GM18505 (cell line): ENCODE measurements around the gene SOX10.
"Not testable (repeated sequence)": the region's sequence is repeated elsewhere in the genome, so short reads cannot be mapped to it uniquely, and the experiment has no call there.

Experiments used
- ATAC-seq: cut with Tn5 transposase; IDR thresholded peaks from one replicate; pipeline ENCODE4 v1.9.1; 2021; ENCODE audit not compliant: unreplicated experiment
- POLR2A ChIP-seq: IDR thresholded peaks from 4 replicates; pipeline ENCODE4 v1.6.1; 2011; ENCODE audit warnings: borderline replicate concordance; ENCODE audit not compliant: insufficient read depth, insufficient read length; ENCODE audit errors: extremely low read depth

The SOX10 gene

GRCh38 chr22:37973271-37974170 lies 10.8 kb downstream of the SOX10 start:
- no peak for ATAC-seq
- no peak for TF ChIP-seq POLR2A

- TF ChIP-seq POLR2A: no peak
Observed at GRCh38 chr22:37972527-37972926, 11.8 kb downstream of the SOX10 start.

GRCh38 chr22:37971475-37972434 lies 12.6 kb downstream of the SOX10 start:
- ATAC-seq: no peak

More at GRCh38 chr22:37972527-37972926, 11.8 kb downstream of the SOX10 start:
- ATAC-seq: no peak

GRCh38 chr22:37970864-37971263 lies 13.5 kb downstream of the SOX10 start:
- no peak for ATAC-seq
- no peak for TF ChIP-seq POLR2A

More at GRCh38 chr22:37971475-37972434, 12.6 kb downstream of the SOX10 start:
- no peak for TF ChIP-seq POLR2A

- TF ChIP-seq POLR2A: no peak
- ATAC-seq: no peak
Observed at GRCh38 chr22:37968452-37969251, 15.7 kb downstream of the SOX10 start.

- no peak for ATAC-seq
- no peak for TF ChIP-seq POLR2A
Observed at GRCh38 chr22:37967637-37968451, 16.5 kb downstream of the SOX10 start.

GRCh38 chr22:37967147-37967546 lies 17.2 kb downstream of the SOX10 start:
- TF ChIP-seq POLR2A: no peak
- no peak for ATAC-seq

GRCh38 chr22:37965940-37966664 lies 18.3 kb downstream of the SOX10 start:
- no peak for ATAC-seq
- no peak for TF ChIP-seq POLR2A

GRCh38 chr22:37961062-37961461 lies 23.3 kb downstream of the SOX10 start:
- no peak for TF ChIP-seq POLR2A

GRCh38 chr22:37959231-37959825 lies 25.0 kb downstream of the SOX10 start:
- no peak for ATAC-seq
- no peak for TF ChIP-seq POLR2A

More at GRCh38 chr22:37961062-37961461, 23.3 kb downstream of the SOX10 start:
- ATAC-seq: no peak

- no peak for ATAC-seq
- TF ChIP-seq POLR2A: no peak
Observed at GRCh38 chr22:37957232-37957631, 27.1 kb downstream of the SOX10 start.

- not testable (repeated sequence) for ATAC-seq
Observed at GRCh38 chr22:37955825-37956397, 28.4 kb downstream of the SOX10 start.
